OCI-LY3 (cell line): ENCODE data around the gene FOXO1.
A peak's percentile ranks its signal among the peaks of the same experiment; 100 is the strongest.

Experiments used
- H2AFZ ChIP-seq: fragments of 200-600, 300-600 bp; shearing (Covaris generic); 2 replicates; pipeline ENCODE4 v1.6.0; 2014; ENCODE audit warnings: antibody characterized with exemption, low read depth, low read length
- H3K27ac ChIP-seq: fragments of 200-600, 300-600 bp; sonication (generic); 2 replicates; pipeline ENCODE4 v1.5.1; 2014; ENCODE audit warnings: mild to moderate bottlenecking, low read length, moderate library complexity, mixed read lengths
- H3K27me3 ChIP-seq: fragments of 200-600, 300-600 bp; sonication (generic); 2 replicates; pipeline ENCODE4 v1.6.1; 2014; ENCODE audit warnings: low read depth, low read length, mixed read lengths
- H3K36me3 ChIP-seq: fragments of 200-600, 300-600 bp; sonication (generic); replicated peaks from 2 replicates; pipeline ENCODE3; 2014; ENCODE audit warnings: low read depth, low read length, mixed read lengths
- H3K4me1 ChIP-seq: fragments of 300-600, 200-600 bp; sonication (generic); 2 replicates; pipeline ENCODE4 v1.6.1; 2014; ENCODE audit warnings: low read length, mixed read lengths
- H3K4me2 ChIP-seq: fragments of 200-600, 300-600 bp; sonication (generic); 2 replicates; pipeline ENCODE4 v1.6.1; 2014; ENCODE audit warnings: low read length, mixed read lengths
- H3K4me3 ChIP-seq: fragments of 300-600, 200-600 bp; sonication (generic); 2 replicates; pipeline ENCODE4 v1.5.1; 2014; ENCODE audit warnings: antibody characterized with exemption, mild to moderate bottlenecking, low read length, moderate library complexity
- H3K79me2 ChIP-seq: fragments of 300-600, 200-600 bp; shearing (Covaris generic); 2 replicates; pipeline ENCODE4 v1.6.1; 2014; ENCODE audit warnings: mild to moderate bottlenecking, low read length, mixed read lengths
- H3K9ac ChIP-seq: fragments of 300-600, 200-600 bp; shearing (Covaris generic); 2 replicates; pipeline ENCODE4 v1.6.0; 2014; ENCODE audit warnings: mild to moderate bottlenecking, low read length, moderate library complexity
- H3K9me3 ChIP-seq: fragments of 200-600, 300-600 bp; shearing (Covaris generic); 2 replicates; pipeline ENCODE4 v1.6.1; 2014; ENCODE audit warnings: low read length, mixed read lengths; ENCODE audit not compliant: insufficient read depth
- H4K20me1 ChIP-seq: fragments of 200-600, 300-600 bp; sonication (generic); 2 replicates; pipeline ENCODE4 v1.6.1; 2016; ENCODE audit warnings: low read length, mixed read lengths; ENCODE audit not compliant: insufficient read depth
- CTCF ChIP-seq: fragments of 200-600, 300-600 bp; sonication (generic); IDR thresholded peaks from 2 replicates; pipeline ENCODE4 v1.5.1; 2014; ENCODE audit warnings: antibody characterized with exemption, low read length, low read depth
- EZH2phosphoT487 ChIP-seq: fragments of 200-600 bp; shearing (Covaris generic); IDR thresholded peaks from 2 replicates; pipeline ENCODE4 v1.6.1; 2018; ENCODE audit warnings: antibody characterized with exemption, mixed run types, low read depth

Gene FOXO1

GRCh38 chr13:40527914-40528313, 138.5 kb downstream of the FOXO1 start:
- peaks cover 12% of the 10 kb centered on the region for H3K4me1 ChIP-seq
- no peaks in the 10 kb centered on the region for H3K27me3 ChIP-seq
- 0 out of 2 replicates have a peak, but pooled peaks cover 7% of the 10 kb centered on the region for H3K9me3 ChIP-seq
- TF ChIP-seq EZH2phosphoT487 (no peak), CTCF (no peak)
- H3K79me2 ChIP-seq = no peaks in the 10 kb centered on the region
- no peak overlapping the region for H3K9ac ChIP-seq
- H3K4me3 ChIP-seq = no peak overlapping the region
- H3K4me2 ChIP-seq = no peak overlapping the region
- no peaks in the 10 kb centered on the region for H3K36me3 ChIP-seq
- H2AFZ ChIP-seq = no peak overlapping the region
- H4K20me1 ChIP-seq = no peaks in the 10 kb centered on the region
- no peak overlapping the region for H3K27ac ChIP-seq

- TF ChIP-seq CTCF = no peak
- no peak for TF ChIP-seq EZH2phosphoT487
- H3K9ac ChIP-seq = no peak overlapping the region
- H3K4me2 ChIP-seq = peak overlapping the region; percentile 54
- H3K4me3 ChIP-seq = peak overlapping the region; percentile 2; the same call in 1 of the 2 replicates
- no peak overlapping the region for H3K27ac ChIP-seq
- H3K27me3 ChIP-seq = no peaks in the 10 kb centered on the region
- no peaks in the 10 kb centered on the region for H3K9me3 ChIP-seq
- H3K36me3 ChIP-seq = no peaks in the 10 kb centered on the region
- H3K79me2 ChIP-seq = no peaks in the 10 kb centered on the region
- no peaks in the 10 kb centered on the region for H4K20me1 ChIP-seq
- H3K4me1 ChIP-seq = peaks cover 44% of the 10 kb centered on the region
- no peak overlapping the region for H2AFZ ChIP-seq
Measured at GRCh38 chr13:40522282-40522681, 144.2 kb downstream of the FOXO1 start.

GRCh38 chr13:40520916-40521315, 145.5 kb downstream of the FOXO1 start:
- Histone ChIP-seq H4K20me1 (no peaks in the 10 kb centered on the region), H3K4me2 (no peak overlapping the region), H3K4me1 (peaks cover 52% of the 10 kb centered on the region), H3K9me3 (no peaks in the 10 kb centered on the region), H3K27ac (no peak overlapping the region), H3K79me2 (no peaks in the 10 kb centered on the region), H3K4me3 (no peak overlapping the region), H3K9ac (no peak overlapping the region), H3K36me3 (no peaks in the 10 kb centered on the region), H2AFZ (no peak overlapping the region), H3K27me3 (no peaks in the 10 kb centered on the region)
- TF ChIP-seq CTCF = no peak
- no peak for TF ChIP-seq EZH2phosphoT487

GRCh38 chr13:40519637-40520036, 146.8 kb downstream of the FOXO1 start:
- Histone ChIP-seq H2AFZ (no peak overlapping the region), H3K79me2 (no peaks in the 10 kb centered on the region), H3K4me1 (peaks cover 43% of the 10 kb centered on the region), H3K4me3 (no peak overlapping the region), H3K36me3 (no peaks in the 10 kb centered on the region), H3K4me2 (no peak overlapping the region), H3K9ac (no peak overlapping the region), H3K27ac (no peak overlapping the region), H3K9me3 (no peaks in the 10 kb centered on the region), H4K20me1 (no peaks in the 10 kb centered on the region), H3K27me3 (no peaks in the 10 kb centered on the region)
- TF ChIP-seq EZH2phosphoT487 (no peak), CTCF (no peak)
